Subcutaneous abdominal adipose tissue (tissue), 5 donors: ENCODE results near the gene PEMT.

Source experiments
- H3K27ac ChIP-seq: one replicate; pipeline ENCODE4 v1.7.0; 2013; ENCODE audit warnings: low read depth, mild to moderate bottlenecking, inconsistent platforms, low read length, moderate library complexity
- H3K27me3 ChIP-seq, 5 donors: one replicate each; pipeline ENCODE4 v1.7.0; 2013; ENCODE audit warnings: low read length in 5 of 5, inconsistent platforms in 1 of 5; ENCODE audit not compliant: control insufficient read depth in 5 of 5, insufficient read depth in 4 of 5
- H3K36me3 ChIP-seq, 5 donors: one replicate each; pipeline ENCODE4 v1.7.0; 2013; ENCODE audit warnings: low read length in 5 of 5; ENCODE audit not compliant: control insufficient read depth in 5 of 5, insufficient read depth in 5 of 5
- H3K4me1 ChIP-seq, 5 donors: one replicate each; pipeline ENCODE4 v1.7.0; 2013; ENCODE audit warnings: low read length in 5 of 5, mild to moderate bottlenecking in 3 of 5, moderate library complexity in 1 of 5; ENCODE audit not compliant: control insufficient read depth in 5 of 5, insufficient read depth in 5 of 5
- H3K4me3 ChIP-seq, 5 donors: one replicate each; pipeline ENCODE4 v1.7.0; 2013; ENCODE audit warnings: low read length in 5 of 5, low read depth in 1 of 5
- H3K9ac ChIP-seq, 5 donors: one replicate each; pipeline ENCODE4 v1.7.0; 2013; ENCODE audit warnings: low read length in 5 of 5, mild to moderate bottlenecking in 4 of 5, moderate library complexity in 3 of 5
- H3K9me3 ChIP-seq, 5 donors: one replicate each; pipeline ENCODE4 v1.7.0; 2013; ENCODE audit warnings: low read length in 5 of 5; ENCODE audit not compliant: control insufficient read depth in 5 of 5
- donor health status: healthy.
- donor health status: healthy.
- donor health status: healthy.
- donor health status: healthy.
- donor health status: healthy.

Gene PEMT

DNA sequence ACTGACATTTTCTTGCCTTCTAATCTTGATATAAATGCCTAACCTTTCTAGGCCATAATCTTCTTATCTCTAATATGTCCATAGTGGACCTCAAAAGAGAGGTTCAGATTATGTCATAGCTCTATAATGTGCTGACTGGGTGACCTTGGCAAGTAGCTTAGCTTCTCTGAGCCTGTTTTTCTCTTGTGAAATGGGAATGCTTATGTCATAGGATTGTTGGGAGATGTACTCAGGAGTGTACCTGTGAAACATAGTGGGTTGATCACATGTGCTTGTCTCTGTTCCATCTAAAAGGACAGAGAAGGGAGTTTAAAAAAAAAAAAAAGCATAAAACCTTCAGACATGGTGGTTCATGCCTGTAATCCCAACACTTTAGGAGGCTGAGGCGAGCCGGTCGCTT is 112.3 kb downstream of the PEMT start:
- H3K27ac ChIP-seq = no peak overlapping the region
- H3K9me3 ChIP-seq = no peaks in the 10 kb centered on the region
- no peak overlapping the region for H3K4me3 ChIP-seq
- H3K4me1 ChIP-seq = peaks cover 8 to 49% (median 43%) of the 10 kb centered on the region in 5 donors
- H3K27me3 ChIP-seq = no peaks in the 10 kb centered on the region
- no peak overlapping the region for H3K9ac ChIP-seq
- H3K36me3 ChIP-seq = peaks cover 0 to 9% (median 4%) of the 10 kb centered on the region in 5 donors

DNA sequence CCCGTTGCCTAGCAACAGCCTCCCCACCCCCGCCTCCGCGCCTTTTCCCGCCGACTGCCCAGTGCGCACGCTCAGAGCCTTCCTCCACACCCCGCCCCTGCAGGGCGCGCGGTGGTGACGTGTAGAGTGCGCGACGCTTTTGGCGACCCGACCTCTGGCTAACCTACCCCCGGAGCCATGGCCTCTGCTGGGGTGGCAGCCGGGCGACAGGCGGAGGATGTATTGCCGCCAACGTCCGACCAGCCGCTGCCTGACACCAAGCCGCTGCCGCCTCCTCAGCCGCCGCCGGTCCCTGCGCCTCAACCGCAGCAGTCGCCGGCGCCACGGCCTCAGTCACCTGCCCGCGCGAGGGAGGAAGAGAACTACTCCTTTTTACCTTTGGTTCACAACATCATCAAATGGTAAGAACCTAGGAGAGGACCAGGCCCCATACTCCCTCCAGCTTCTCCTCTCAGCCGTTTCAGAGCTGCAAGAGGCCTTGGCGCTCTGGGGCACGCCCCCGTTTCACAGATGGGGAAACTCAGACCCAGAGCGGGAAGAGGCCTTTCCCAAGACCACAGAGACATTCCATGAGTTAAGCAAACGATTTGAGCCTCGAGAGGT is 114.5 kb downstream of the PEMT start, which contains the start of gene MED9:
MED9 (plus strand) TSS at position 136 of the 603 bp plus-strand sequence; CDS start at position 178, 42 bp downstream.
- peaks cover 8 to 52% (median 45%) of the 10 kb centered on the region in 5 donors for H3K4me1 ChIP-seq

DNA sequence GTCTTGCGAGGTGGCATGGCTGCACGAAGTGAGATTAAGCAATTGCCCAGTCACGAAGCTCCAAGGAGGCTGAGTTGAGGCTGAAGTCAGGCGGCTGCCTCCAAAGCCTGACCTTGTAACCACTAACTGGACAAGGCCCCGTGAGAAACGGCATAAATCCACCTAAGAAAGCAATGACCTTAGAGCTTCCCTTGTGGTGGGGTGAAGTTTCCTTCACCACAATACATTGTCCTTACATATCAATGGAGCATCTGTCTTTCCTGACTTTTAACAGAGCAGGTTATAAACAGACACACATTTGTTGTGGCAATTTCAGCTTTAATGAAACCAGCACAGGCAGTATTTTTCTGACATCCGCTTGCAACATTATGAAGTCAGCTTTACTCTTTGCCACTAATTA is 117.2 kb downstream of the PEMT start:
- Histone ChIP-seq H3K4me1 (peaks cover 6 to 41% (median 37%) of the 10 kb centered on the region in 5 donors), H3K27me3 (no peaks in the 10 kb centered on the region), H3K36me3 (no peaks in the 10 kb centered on the region), H3K9ac (no peak overlapping the region), H3K9me3 (no peaks in the 10 kb centered on the region), H3K4me3 (peak overlapping the region in 1 of 5 donors; percentile 11), H3K27ac (peak overlapping the region; percentile 69)

More for the DNA sequence above, 114.5 kb downstream of the PEMT start, which contains the start of gene MED9:
- Histone ChIP-seq H3K27me3 (no peaks in the 10 kb centered on the region), H3K36me3 (peaks cover 0 to 9% (median 4%) of the 10 kb centered on the region in 5 donors), H3K4me3 (peak within 1 kb of the TSS; percentile 88 to 96 (median 93)), H3K9ac (peak within 1 kb of the TSS; percentile 76 to 95 (median 90)), H3K27ac (peak within 1 kb of the TSS; percentile 97), H3K9me3 (no peaks in the 10 kb centered on the region)

DNA sequence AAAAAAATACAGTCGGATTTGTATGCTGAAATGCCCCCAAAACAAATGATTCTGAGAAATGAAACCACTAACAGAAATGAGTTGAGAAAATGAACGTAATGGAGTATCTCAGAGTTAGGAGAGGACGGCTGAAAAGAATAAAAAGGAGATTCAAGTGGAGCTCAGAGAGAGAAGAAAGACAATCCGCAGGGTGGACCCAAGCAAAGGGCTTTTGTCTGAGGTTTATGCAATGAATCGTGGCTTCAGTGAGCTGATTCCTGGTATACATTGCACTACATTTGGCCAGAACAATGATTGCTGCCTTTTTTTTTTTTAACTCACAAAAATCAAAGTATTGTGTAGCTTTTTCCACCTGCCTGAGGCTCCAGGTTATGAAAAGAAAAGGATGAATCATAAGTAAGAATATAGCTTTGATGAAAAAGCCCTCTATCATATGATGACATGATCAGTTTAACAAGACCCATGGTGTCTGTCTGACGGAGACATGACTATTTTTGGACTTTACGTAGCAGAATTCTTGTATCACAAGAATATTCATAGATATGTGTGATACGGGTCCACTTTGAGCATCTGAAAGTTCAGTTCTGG is 119.1 kb downstream of the PEMT start:
- H3K27me3 ChIP-seq = no peaks in the 10 kb centered on the region
- no peak overlapping the region for H3K27ac ChIP-seq
- no peaks in the 10 kb centered on the region for H3K9me3 ChIP-seq
- no peaks in the 10 kb centered on the region for H3K36me3 ChIP-seq
- no peak overlapping the region for H3K4me3 ChIP-seq
- H3K9ac ChIP-seq = no peak overlapping the region
- H3K4me1 ChIP-seq = peaks cover 6 to 45% (median 36%) of the 10 kb centered on the region in 5 donors

DNA sequence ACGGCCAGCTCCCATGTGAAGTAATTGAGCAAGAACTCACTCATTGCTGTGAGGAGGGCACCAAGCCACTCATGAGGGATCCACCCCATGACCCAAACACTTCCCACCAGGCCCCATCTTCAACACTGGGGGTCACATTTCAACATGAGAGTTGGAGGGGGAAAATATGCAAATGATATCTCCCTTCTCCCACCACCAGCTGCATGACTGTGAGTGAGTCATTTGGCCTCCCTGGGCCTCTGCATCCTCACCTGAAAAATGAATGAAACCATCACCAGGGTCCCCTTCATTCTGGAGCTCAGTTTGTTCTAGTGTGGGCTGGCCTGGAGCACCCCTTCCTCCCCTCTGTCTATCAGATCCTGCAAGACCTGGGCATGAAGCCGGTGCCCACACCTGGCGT is 121.5 kb downstream of the PEMT start:
- Histone ChIP-seq H3K27me3 (no peaks in the 10 kb centered on the region), H3K4me1 (peaks cover 4 to 31% (median 23%) of the 10 kb centered on the region in 5 donors), H3K4me3 (no peak overlapping the region), H3K36me3 (no peaks in the 10 kb centered on the region), H3K9me3 (no peaks in the 10 kb centered on the region), H3K9ac (no peak overlapping the region), H3K27ac (no peak overlapping the region)

DNA sequence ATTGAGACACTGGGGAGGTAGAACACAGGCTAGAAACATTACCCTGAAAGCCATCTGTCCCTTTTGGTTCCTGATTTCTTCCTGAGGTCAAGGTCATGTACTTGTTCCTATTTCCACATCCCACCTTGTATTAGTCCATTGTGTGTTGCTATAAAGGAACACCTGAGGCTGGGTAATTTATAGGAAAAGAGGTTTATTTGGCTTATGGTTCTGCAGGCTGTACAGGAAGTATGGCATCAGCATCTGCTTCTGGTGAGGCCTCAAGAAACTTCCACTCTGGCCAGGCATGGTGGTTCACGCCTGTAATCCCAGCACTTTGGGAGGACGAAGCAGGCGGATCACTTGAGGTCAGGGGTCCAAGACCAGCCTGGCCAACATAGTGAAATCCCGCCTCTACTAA is 122.2 kb downstream of the PEMT start:
- Histone ChIP-seq H3K36me3 (no peaks in the 10 kb centered on the region), H3K4me1 (peaks cover 4 to 26% (median 19%) of the 10 kb centered on the region in 5 donors), H3K9ac (no peak overlapping the region), H3K4me3 (no peak overlapping the region), H3K27me3 (no peaks in the 10 kb centered on the region), H3K9me3 (no peaks in the 10 kb centered on the region), H3K27ac (no peak overlapping the region)

DNA sequence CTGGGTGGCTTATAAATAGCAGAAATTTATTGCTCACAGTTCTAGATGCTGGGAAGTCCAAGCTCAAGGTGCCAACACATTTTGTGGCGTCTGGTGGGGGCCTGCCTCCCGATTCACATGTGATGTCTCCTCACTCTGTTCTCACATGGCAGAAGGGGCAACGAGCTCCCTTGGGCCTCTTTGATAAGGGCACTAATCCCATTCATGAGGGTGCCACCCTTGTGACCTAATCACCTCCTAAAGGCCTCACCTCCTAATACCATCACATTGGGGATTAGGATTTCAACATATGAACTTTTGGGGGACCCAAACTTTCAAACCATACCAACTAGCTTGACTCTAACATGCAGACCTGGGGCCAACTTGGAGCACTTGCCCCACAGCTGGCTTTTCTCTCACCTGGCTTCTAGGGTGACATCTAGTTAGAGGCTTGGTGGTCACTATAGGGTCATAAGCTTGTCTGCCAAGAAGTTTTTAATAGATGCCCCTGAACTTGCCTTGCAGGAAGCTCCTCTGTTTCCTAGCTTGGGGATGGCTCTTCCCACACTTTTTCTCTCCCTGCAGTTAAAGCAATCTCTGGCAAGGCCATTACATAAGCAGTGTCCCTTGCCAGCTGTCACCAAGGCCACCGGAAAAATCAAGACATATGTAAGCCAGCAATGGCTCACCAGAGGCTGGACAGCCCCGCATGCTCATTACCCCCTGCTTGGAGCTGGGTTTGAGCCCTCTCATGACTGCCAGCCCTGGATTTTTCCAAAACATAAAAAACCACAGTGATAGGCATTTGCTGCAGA is 123.1 kb downstream of the PEMT start:
- H3K4me3 ChIP-seq = no peak overlapping the region
- no peaks in the 10 kb centered on the region for H3K27me3 ChIP-seq
- no peak overlapping the region for H3K9ac ChIP-seq
- H3K36me3 ChIP-seq = no peaks in the 10 kb centered on the region
- no peaks in the 10 kb centered on the region for H3K9me3 ChIP-seq
- H3K27ac ChIP-seq = no peak overlapping the region
- peaks cover 4 to 22% (median 16%) of the 10 kb centered on the region in 5 donors for H3K4me1 ChIP-seq

DNA sequence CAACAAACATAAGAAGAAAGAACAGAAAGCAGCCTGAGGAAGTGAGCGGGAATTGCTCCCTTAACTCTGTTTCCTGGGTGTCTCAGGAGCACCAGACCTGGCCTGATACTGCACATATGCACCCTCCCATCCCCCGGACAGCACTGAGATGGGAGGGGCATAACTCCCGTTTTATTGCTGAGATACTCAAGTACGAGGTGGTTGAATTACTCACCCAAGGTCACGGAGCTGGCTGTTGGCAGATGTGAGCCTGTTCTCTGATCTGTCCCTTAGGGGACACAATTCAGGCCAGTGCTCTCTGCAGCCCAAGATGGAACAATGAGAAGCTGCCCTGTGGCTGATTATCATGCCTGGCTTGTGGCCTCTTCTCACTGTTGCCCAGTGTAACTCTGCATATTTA is 123.8 kb downstream of the PEMT start:
- Histone ChIP-seq H3K4me1 (peaks cover 4 to 22% (median 16%) of the 10 kb centered on the region in 5 donors), H3K9me3 (no peaks in the 10 kb centered on the region), H3K4me3 (no peak overlapping the region), H3K27me3 (no peaks in the 10 kb centered on the region), H3K9ac (no peak overlapping the region), H3K36me3 (no peaks in the 10 kb centered on the region), H3K27ac (no peak overlapping the region)

DNA sequence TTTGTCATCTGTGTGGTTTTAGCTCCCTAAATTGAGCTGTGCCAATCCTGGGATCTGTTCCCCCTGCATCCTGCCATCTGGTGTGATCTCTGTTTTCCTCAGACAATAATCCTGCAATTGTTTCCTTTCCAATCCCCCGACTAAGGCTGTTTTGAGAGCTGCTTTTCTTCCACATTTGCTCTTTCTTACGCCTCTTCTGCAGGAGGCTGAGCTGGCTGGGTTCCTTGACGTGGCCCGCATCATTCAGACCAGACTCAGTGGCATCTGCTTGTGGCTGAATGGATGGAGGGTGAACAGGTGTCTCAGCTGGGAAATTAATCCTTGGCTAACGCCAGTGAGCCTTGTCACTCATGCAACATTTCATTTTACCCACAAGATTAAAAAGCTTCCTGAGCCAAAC is 124.5 kb downstream of the PEMT start:
- no peak overlapping the region for H3K9ac ChIP-seq
- H3K27ac ChIP-seq = no peak overlapping the region

DNA sequence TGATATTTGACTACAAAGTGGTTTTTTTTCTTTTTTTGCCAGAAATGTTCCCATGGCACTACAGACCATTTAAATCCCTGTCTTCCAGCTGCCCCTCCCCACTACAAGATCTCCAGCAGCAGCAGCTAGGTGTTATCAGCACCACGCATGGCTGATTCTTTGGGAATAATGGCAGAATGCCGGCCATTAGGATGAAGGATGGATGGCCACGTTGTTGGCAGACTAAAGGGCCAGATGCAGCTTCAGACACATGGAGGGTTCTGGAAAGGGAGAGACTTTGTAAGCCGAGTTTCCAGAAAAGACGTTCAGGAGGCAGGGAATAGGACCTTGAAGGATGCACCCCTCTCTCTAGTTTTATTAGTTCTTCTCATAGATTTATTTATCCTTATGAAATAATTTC is 125.0 kb downstream of the PEMT start:
- Histone ChIP-seq H3K4me1 (peaks cover 4 to 22% (median 16%) of the 10 kb centered on the region in 5 donors), H3K27me3 (no peaks in the 10 kb centered on the region), H3K36me3 (no peaks in the 10 kb centered on the region), H3K27ac (no peak overlapping the region), H3K9me3 (no peaks in the 10 kb centered on the region), H3K9ac (no peak overlapping the region), H3K4me3 (no peak overlapping the region)

More for the DNA sequence above, 124.5 kb downstream of the PEMT start:
- Histone ChIP-seq H3K36me3 (no peaks in the 10 kb centered on the region), H3K27me3 (no peaks in the 10 kb centered on the region), H3K4me3 (no peak overlapping the region), H3K9me3 (no peaks in the 10 kb centered on the region), H3K4me1 (peaks cover 4 to 22% (median 16%) of the 10 kb centered on the region in 5 donors)
